Endothelial cell (in vitro differentiated cells): ENCODE measurements around the gene DOCK10. TPM values are rescaled to one million over a fixed set of nuclear protein-coding genes. Genes with fewer than 3 reads are reported as not detected.

Source experiments
- DNase-seq: peaks from one replicate; pipeline ENCODE4 v3.0.0; 2021; ENCODE audit warnings: low spot score
- H3K27ac Mint-ChIP-seq: one replicate; pipeline ENCODE4 v1.8.0; 2021; ENCODE audit warnings: mixed read lengths, inconsistent platforms; ENCODE audit not compliant: unreplicated experiment
- H3K27me3 Mint-ChIP-seq: one replicate; pipeline ENCODE4 v1.8.0; 2021; ENCODE audit warnings: mild to moderate bottlenecking, moderate library complexity, mixed read lengths, inconsistent platforms; ENCODE audit not compliant: unreplicated experiment
- H3K36me3 Mint-ChIP-seq: one replicate; pipeline ENCODE4 v1.8.0; 2021; ENCODE audit warnings: mild to moderate bottlenecking, low read depth, mixed read lengths, inconsistent platforms; ENCODE audit not compliant: unreplicated experiment
- H3K4me1 Mint-ChIP-seq: one replicate; pipeline ENCODE4 v1.8.0; 2021; ENCODE audit warnings: mild to moderate bottlenecking, mixed read lengths, inconsistent platforms; ENCODE audit not compliant: unreplicated experiment
- H3K4me3 Mint-ChIP-seq: one replicate; pipeline ENCODE4 v1.8.0; 2021; ENCODE audit warnings: mild to moderate bottlenecking, mixed read lengths, inconsistent platforms; ENCODE audit not compliant: unreplicated experiment
- H3K9me3 Mint-ChIP-seq: one replicate; pipeline ENCODE4 v1.8.0; 2021; ENCODE audit warnings: mixed read lengths, inconsistent platforms; ENCODE audit not compliant: unreplicated experiment
- CTCF ChIP-seq: fragments of 200-600 bp; sonication (generic); IDR thresholded peaks from one replicate; pipeline ENCODE4 v1.5.0; 2021; ENCODE audit warnings: antibody characterized with exemption; ENCODE audit not compliant: unreplicated experiment
- total RNA-seq: library from RNA; stranded (reverse); fragmentation: NEBNext Ultra II Directional; extraction: Animal tissue kit (Norgen Biotek cat#: 25700); gene quantifications from one replicate; pipeline ENCODE4 v1.2.1, GENCODE V29; 2021; ENCODE audit not compliant: unreplicated experiment

The DOCK10 gene
- total RNA-seq, 1 donor from 2014 or later, result 7.6 TPM

DNA sequence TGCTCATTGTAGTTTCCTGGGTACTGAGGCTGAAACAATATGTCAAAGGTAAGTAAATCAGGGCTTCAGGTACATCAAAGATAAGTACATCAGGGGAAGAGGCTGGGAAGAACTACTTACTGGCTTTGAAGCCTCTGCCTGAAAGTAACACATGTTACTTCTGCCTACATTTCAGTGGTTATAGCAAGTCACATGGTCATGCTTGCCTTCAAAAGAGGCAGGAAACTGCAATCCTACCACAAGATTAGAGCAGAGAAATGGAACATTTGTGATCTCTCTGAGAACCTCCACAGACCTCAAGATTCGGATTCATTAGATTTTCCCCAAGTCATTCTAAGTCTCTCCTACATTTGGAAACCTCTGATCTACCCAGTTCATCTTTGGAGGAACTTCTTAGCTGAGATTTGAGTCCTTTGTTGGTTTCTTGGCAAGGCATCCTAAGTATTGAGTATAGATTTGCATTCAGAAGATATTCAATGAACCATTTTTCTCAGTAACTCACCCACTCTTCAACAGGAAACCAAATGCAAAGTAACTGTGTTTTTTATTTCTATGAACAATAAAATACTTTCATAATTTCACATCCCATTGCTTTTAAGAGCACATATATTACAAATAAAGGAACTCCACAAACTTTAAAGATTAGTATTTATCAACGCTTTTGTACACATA is 277.6 kb downstream of the DOCK10 start:
- Mint-ChIP-seq H3K4me3 (no peak overlapping the region), H3K36me3 (peaks cover 21% of the 10 kb centered on the region), H3K4me1 (no peaks in the 10 kb centered on the region), H3K9me3 (no peaks in the 10 kb centered on the region), H3K27ac (no peak overlapping the region), H3K27me3 (peaks cover 10% of the 10 kb centered on the region)
- no peak for TF ChIP-seq CTCF
- no peak for DNase-seq

DNA sequence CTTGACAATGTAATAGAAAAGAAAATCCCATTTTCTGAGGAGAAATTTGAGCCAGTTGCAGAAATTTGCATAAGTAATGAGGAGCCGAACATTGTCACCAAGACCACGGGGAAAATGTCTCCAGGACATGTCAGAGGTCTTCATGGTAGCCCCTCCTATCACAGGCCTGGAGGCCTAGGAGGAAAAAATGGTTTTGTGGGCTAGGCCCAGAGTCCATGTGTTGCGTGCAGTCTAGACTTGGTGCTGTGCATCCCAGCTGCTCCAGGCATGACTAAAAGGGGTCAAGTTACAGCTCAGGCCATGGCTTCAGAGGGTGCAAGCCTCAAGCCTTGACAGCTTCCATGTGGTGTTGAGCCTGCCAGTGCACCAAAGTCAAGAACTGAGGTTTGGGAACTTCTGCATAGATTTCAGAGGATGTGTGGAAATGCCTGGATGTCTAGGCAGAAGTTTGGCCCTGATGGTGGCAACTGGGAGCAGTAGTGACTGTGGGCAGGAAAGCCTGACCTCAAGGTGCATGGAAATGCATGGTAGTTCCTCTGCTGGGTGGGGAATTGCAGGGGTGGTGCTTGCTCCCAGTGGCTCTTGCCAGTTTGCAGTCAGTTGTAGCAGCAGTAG is 284.2 kb downstream of the DOCK10 start:
- Mint-ChIP-seq H3K27ac (no peak overlapping the region), H3K9me3 (peaks cover 15% of the 10 kb centered on the region), H3K4me3 (no peak overlapping the region), H3K36me3 (peaks cover 22% of the 10 kb centered on the region), H3K27me3 (peaks cover 4% of the 10 kb centered on the region), H3K4me1 (no peaks in the 10 kb centered on the region)
- DNase-seq, result no peak
- TF ChIP-seq CTCF, result no peak

GRCh38 chr2:224753743-224754540 is 288.3 kb downstream of the DOCK10 start:
- DNase-seq, result no peak
- no peaks in the 10 kb centered on the region for H3K27me3 Mint-ChIP-seq
- no peaks in the 10 kb centered on the region for H3K4me1 Mint-ChIP-seq
- peaks cover 14% of the 10 kb centered on the region for H3K9me3 Mint-ChIP-seq
- H3K36me3 Mint-ChIP-seq, result peaks cover 14% of the 10 kb centered on the region
- TF ChIP-seq CTCF, result no peak
- H3K4me3 Mint-ChIP-seq, result no peak overlapping the region
- no peak overlapping the region for H3K27ac Mint-ChIP-seq

DNA sequence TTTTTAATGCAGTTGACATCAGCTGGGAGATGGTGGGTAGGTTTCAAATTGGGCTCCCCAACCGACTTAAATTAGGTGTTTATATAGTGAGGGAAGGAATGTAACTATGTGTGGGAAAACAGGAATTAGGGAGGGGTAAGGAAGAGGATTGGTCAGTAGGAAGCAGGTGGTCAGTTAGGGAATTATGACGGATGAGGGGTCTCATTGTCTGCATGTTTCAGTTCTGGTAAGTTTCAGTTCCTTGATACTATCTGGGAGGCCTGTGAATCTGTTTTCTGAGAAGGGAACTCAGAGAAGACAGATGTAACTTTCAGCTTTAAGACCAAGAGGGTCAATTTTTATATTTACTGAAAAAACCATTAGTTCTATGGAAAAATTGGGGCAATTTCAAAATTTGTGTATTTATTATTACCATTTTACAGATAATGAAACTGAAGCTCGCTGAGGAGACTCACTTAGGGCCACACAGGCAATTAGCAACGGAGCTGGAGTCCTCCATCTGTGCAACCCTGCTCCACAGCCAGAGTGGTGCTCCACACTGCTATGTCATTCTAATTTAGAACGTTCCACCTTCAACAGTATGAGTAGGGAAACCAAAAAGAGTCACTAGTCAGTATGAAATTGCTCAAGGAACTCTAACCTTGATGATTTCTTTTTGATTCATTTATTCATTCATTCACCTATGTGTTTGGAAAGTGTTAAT is 290.1 kb downstream of the DOCK10 start:
- TF ChIP-seq CTCF, result no peak
- Mint-ChIP-seq H3K4me1 (no peaks in the 10 kb centered on the region), H3K27me3 (no peaks in the 10 kb centered on the region), H3K9me3 (peaks cover 1% of the 10 kb centered on the region), H3K36me3 (peaks cover 1% of the 10 kb centered on the region), H3K4me3 (no peak overlapping the region), H3K27ac (no peak overlapping the region)
- DNase-seq, result no peak
